ENCODE measurements around the gene RNU1-2.
"Not testable (repeated sequence)": the region's sequence is repeated elsewhere in the genome, so short reads cannot be mapped to it uniquely, and the experiment has no call there.

Gene RNU1-2

GRCh38 chr1:16907870-16908758 is 12.3 kb downstream of the RNU1-2 start:
- no peak for DNase-seq (ENCODE audit: low read depth in 2 of 2)

- DNase-seq (ENCODE audit: low read depth in 2 of 2), result not testable (repeated sequence)
Measured at GRCh38 chr1:16911851-16912721, 16.3 kb downstream of the RNU1-2 start.

- DNase-seq (ENCODE audit: low read depth in 2 of 2), result not testable (repeated sequence)
Measured at GRCh38 chr1:16912742-16913141, 17.0 kb downstream of the RNU1-2 start.

GRCh38 chr1:16913181-16913832 is 17.5 kb downstream of the RNU1-2 start:
- DNase-seq (ENCODE audit: low read depth in 2 of 2), result no peak

- DNase-seq (ENCODE audit: low read depth in 2 of 2), result peak; percentile 90 to 96
Measured at GRCh38 chr1:16913833-16914662, 18.3 kb downstream of the RNU1-2 start.

GRCh38 chr1:16914928-16915626 is 19.3 kb downstream of the RNU1-2 start:
- DNase-seq (ENCODE audit: low read depth in 2 of 2), result not testable (repeated sequence)

GRCh38 chr1:16915627-16915973 is 19.8 kb downstream of the RNU1-2 start:
- no peak for DNase-seq (ENCODE audit: low read depth in 2 of 2)

- DNase-seq (ENCODE audit: low read depth in 2 of 2), result not testable (repeated sequence)
Measured at GRCh38 chr1:16916036-16916880, 20.5 kb downstream of the RNU1-2 start.

- no peak for DNase-seq (ENCODE audit: low read depth in 2 of 2)
Measured at GRCh38 chr1:16918371-16918770, 22.6 kb downstream of the RNU1-2 start.

GRCh38 chr1:16918936-16919665 is 23.3 kb downstream of the RNU1-2 start:
- DNase-seq (ENCODE audit: low read depth in 2 of 2), result not testable (repeated sequence)

GRCh38 chr1:16920951-16921350 is 25.2 kb downstream of the RNU1-2 start:
- DNase-seq (ENCODE audit: low read depth in 2 of 2), result no peak

- DNase-seq (ENCODE audit: low read depth in 2 of 2), result no peak
Measured at GRCh38 chr1:16921391-16922185, 25.8 kb downstream of the RNU1-2 start, which contains the start of gene CROCC. Gene CROCC, plus strand, starts transcription at chr1:16921931. Its CDS starts 88 bp downstream, at chr1:16922019.

- DNase-seq (ENCODE audit: low read depth in 2 of 2), result no peak
Measured at GRCh38 chr1:16922466-16922865, 26.7 kb downstream of the RNU1-2 start.

GRCh38 chr1:16922885-16923431 is 27.2 kb downstream of the RNU1-2 start:
- DNase-seq (ENCODE audit: low read depth in 2 of 2), result no peak

GRCh38 chr1:16924216-16924918 is 28.6 kb downstream of the RNU1-2 start:
- no peak for DNase-seq (ENCODE audit: low read depth in 2 of 2)

- DNase-seq (ENCODE audit: low read depth in 2 of 2), result no peak
Measured at GRCh38 chr1:16924919-16925477, 29.2 kb downstream of the RNU1-2 start.

All from activated CD4-positive, alpha-beta T cell treated with anti-CD3 and anti-CD28 coated beads for 24 hours (primary cell).